HG03457 (cell line): ENCODE results near the gene PAPPA2.
"Not testable (repeated sequence)": the region's sequence is repeated elsewhere in the genome, so short reads cannot be mapped to it uniquely, and the experiment has no call there.

ENCODE experiments used
- ATAC-seq: cut with Tn5 transposase; IDR thresholded peaks from one replicate; pipeline ENCODE4 v1.9.1; 2021; ENCODE audit warnings: moderate number of reproducible peaks; ENCODE audit not compliant: unreplicated experiment

PAPPA2 gene

GRCh38 chr1:176462674-176463378, at the start of gene PAPPA2:
Gene PAPPA2 (plus strand): TSS chr1:176463175. CDS start chr1:176556323, 93,148 bp downstream.
- no peak for ATAC-seq

GRCh38 chr1:176416777-176417176, 46.2 kb upstream of the PAPPA2 start:
- no peak for ATAC-seq

GRCh38 chr1:176419608-176420007, 43.4 kb upstream of the PAPPA2 start:
- not testable (repeated sequence) for ATAC-seq

GRCh38 chr1:176434234-176434633, 28.7 kb upstream of the PAPPA2 start:
- no peak for ATAC-seq

- no peak for ATAC-seq
Observed at GRCh38 chr1:176436251-176436650, 26.7 kb upstream of the PAPPA2 start.

- no peak for ATAC-seq
Observed at GRCh38 chr1:176440176-176440575, 22.8 kb upstream of the PAPPA2 start.

GRCh38 chr1:176444286-176444685, 18.7 kb upstream of the PAPPA2 start:
- ATAC-seq, result no peak

GRCh38 chr1:176445402-176445801, 17.6 kb upstream of the PAPPA2 start:
- ATAC-seq, result no peak

GRCh38 chr1:176448340-176448739, 14.6 kb upstream of the PAPPA2 start:
- no peak for ATAC-seq

- ATAC-seq, result no peak
Observed at GRCh38 chr1:176450526-176450925, 12.4 kb upstream of the PAPPA2 start.

- ATAC-seq, result not testable (repeated sequence)
Observed at GRCh38 chr1:176451741-176452140, 11.2 kb upstream of the PAPPA2 start.

- ATAC-seq, result no peak
Observed at GRCh38 chr1:176456795-176457194, 6.2 kb upstream of the PAPPA2 start.

GRCh38 chr1:176460544-176461336, 2.2 kb upstream of the PAPPA2 start:
- no peak for ATAC-seq

- ATAC-seq, result no peak
Observed at GRCh38 chr1:176461576-176461975, 1.4 kb upstream of the PAPPA2 start.

- ATAC-seq, result no peak
Observed at GRCh38 chr1:176466514-176466913, 3.5 kb downstream of the PAPPA2 start.

- no peak for ATAC-seq
Observed at GRCh38 chr1:176469450-176470010, 6.6 kb downstream of the PAPPA2 start.

GRCh38 chr1:176471338-176472121, 8.6 kb downstream of the PAPPA2 start:
- ATAC-seq, result no peak

GRCh38 chr1:176479971-176480370, 17.0 kb downstream of the PAPPA2 start:
- ATAC-seq, result no peak

GRCh38 chr1:176480750-176481149, 17.8 kb downstream of the PAPPA2 start:
- ATAC-seq, result no peak

GRCh38 chr1:176485083-176485482, 22.1 kb downstream of the PAPPA2 start:
- ATAC-seq, result no peak

GRCh38 chr1:176494436-176494835, 31.5 kb downstream of the PAPPA2 start:
- no peak for ATAC-seq
